Prostate gland (tissue), 2 donors: ENCODE measurements around the gene GAD1. TPM values are rescaled to one million over a fixed set of nuclear protein-coding genes. Genes with fewer than 3 reads are reported as not detected.

ENCODE experiments used
- DNase-seq: peaks from one replicate; pipeline ENCODE4 v3.0.0-alpha.2; 2019; ENCODE audit warnings: low spot score
- H3K27ac ChIP-seq, 2 donors: fragments of 200-600 bp; sonication (generic); 2 replicates each; pipeline ENCODE4 v1.5.1; 2017 to 2019
- H3K27me3 ChIP-seq: fragments of 200-600 bp; sonication (generic); replicated peaks from 2 replicates; pipeline ENCODE4 v1.5.1; 2019; ENCODE audit not compliant: insufficient read depth
- H3K36me3 ChIP-seq, 2 donors: fragments of 200-600 bp; sonication (generic); 1 replicate in 1 of 2; 2 replicates in 1 of 2; pipeline versions ENCODE4 v1.5.1 to v1.8.1; 2017 to 2019
- H3K4me1 ChIP-seq: fragments of 200-600 bp; sonication (generic); replicated peaks from 2 replicates; pipeline ENCODE4 v1.5.1; 2019
- H3K4me3 ChIP-seq, 2 donors: fragments of 200-600 bp; sonication (generic); 2 replicates each; pipeline ENCODE4 v1.5.1; 2017 to 2019
- H3K9me3 ChIP-seq: fragments of 200-600 bp; sonication (generic); 2 replicates; pipeline ENCODE4 v1.5.1; 2017
- CTCF ChIP-seq, 4 experiments: fragments of 200-600 bp in 2 of 4; fragments of 450-650 bp in 2 of 4; sonication (generic) in 2 of 4; IDR thresholded peaks; 1 replicate in 3 of 4; 2 replicates in 1 of 4; pipeline ENCODE4 v1.5.1; 2016 to 2019; ENCODE audit warnings: antibody characterized with exemption in 4 of 4, mild to moderate bottlenecking in 2 of 4, moderate library complexity in 2 of 4
- POLR2A ChIP-seq: fragments of 450-650 bp; IDR thresholded peaks from one replicate; pipeline ENCODE4 v1.6.1; 2016; ENCODE audit warnings: antibody characterized with exemption, mild to moderate bottlenecking
- POLR2AphosphoS5 ChIP-seq: sonication (generic); formaldehyde crosslinking; IDR thresholded peaks from one replicate; pipeline ENCODE4 v1.6.1; 2017; ENCODE audit warnings: antibody characterized with exemption
- WGBS: methylation state at CpG from one replicate; pipeline ENCODE4 v1.1.5; 2018; 5-methylcytosine and 5-hydroxymethylcytosine counted together
- intact Hi-C: fragments of 100-400 bp; cut with DNase I; formaldehyde crosslinking; loops from one replicate; pipeline ENCODE4 v1.14.2; 2022
- total RNA-seq, 2 donors: library from RNA; depleted of rRNA; stranded (reverse); fragments of >200 nt; gene quantifications; one replicate each; pipeline ENCODE4 v1.1.0, GENCODE V29; 2016

GAD1 gene
- total RNA-seq, 2 donors from 2014 or later: 2.9 to 16.7 TPM

- H3K36me3 ChIP-seq: no peaks in the 10 kb centered on the region
- no peaks in the 10 kb centered on the region for H3K9me3 ChIP-seq
- no peak overlapping the region for H3K27ac ChIP-seq
- H3K4me3 ChIP-seq: no peak overlapping the region
- intact Hi-C loops: no loop called here
- DNase-seq: no peak
- no peaks in the 10 kb centered on the region for H3K4me1 ChIP-seq
- TF ChIP-seq CTCF (IDR thresholded peaks at IDR 0.05) (no peak), POLR2A (no peak), POLR2AphosphoS5 (no peak)
- H3K27me3 ChIP-seq: no peaks in the 10 kb centered on the region
Measured at GRCh38 chr2:170772295-170772694, 44.4 kb upstream of the GAD1 start.

DNA sequence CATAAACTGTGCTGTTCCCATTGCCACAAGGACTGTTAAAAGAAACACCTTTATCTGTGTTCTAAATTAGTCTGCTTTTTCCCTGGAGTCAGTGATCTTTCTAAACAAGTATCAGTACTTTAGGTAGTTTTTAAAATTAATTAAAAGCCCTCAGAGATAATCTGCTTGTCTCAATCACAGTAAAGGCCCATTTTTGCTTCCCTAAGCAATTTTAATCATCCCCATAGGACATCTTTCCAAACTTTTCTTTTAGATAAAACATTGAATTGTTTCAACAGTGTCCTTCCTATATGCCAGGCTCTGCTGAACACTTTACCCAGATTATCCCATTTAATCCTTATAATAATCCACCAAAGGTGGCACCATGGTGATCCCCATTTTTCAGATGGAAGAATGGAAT lies 42.6 kb upstream of the GAD1 start:
- TF ChIP-seq POLR2A: no peak
- no peak for TF ChIP-seq CTCF (IDR thresholded peaks at IDR 0.05)
- TF ChIP-seq POLR2AphosphoS5: no peak
- Histone ChIP-seq H3K27me3 (no peaks in the 10 kb centered on the region), H3K36me3 (no peaks in the 10 kb centered on the region), H3K9me3 (no peaks in the 10 kb centered on the region), H3K4me3 (no peak overlapping the region), H3K4me1 (no peaks in the 10 kb centered on the region), H3K27ac (no peak overlapping the region)
- intact Hi-C loops: no loop called here
- DNase-seq: no peak

GRCh38 chr2:170778900-170779299 lies 37.8 kb upstream of the GAD1 start:
- DNase-seq: no peak
- TF ChIP-seq CTCF (IDR thresholded peaks at IDR 0.05): no peak
- TF ChIP-seq POLR2A: no peak
- no peak for TF ChIP-seq POLR2AphosphoS5
- Histone ChIP-seq H3K4me1 (no peaks in the 10 kb centered on the region), H3K27ac (no peak overlapping the region), H3K9me3 (no peaks in the 10 kb centered on the region), H3K4me3 (no peak overlapping the region), H3K27me3 (no peaks in the 10 kb centered on the region), H3K36me3 (no peaks in the 10 kb centered on the region)
- WGBS: 66% methylated on average over 2 of the region's 2 CpGs
- intact Hi-C loops: no loop called here

GRCh38 chr2:170779304-170779703 lies 37.4 kb upstream of the GAD1 start:
- Histone ChIP-seq H3K4me3 (no peak overlapping the region), H3K27ac (no peak overlapping the region), H3K9me3 (no peaks in the 10 kb centered on the region), H3K36me3 (no peaks in the 10 kb centered on the region), H3K27me3 (no peaks in the 10 kb centered on the region), H3K4me1 (no peaks in the 10 kb centered on the region)
- intact Hi-C loops: no loop called here
- 90% methylated on average over 1 of the region's 1 CpG for WGBS
- no peak for DNase-seq
- TF ChIP-seq POLR2A (no peak), POLR2AphosphoS5 (no peak), CTCF (IDR thresholded peaks at IDR 0.05) (no peak)

DNA sequence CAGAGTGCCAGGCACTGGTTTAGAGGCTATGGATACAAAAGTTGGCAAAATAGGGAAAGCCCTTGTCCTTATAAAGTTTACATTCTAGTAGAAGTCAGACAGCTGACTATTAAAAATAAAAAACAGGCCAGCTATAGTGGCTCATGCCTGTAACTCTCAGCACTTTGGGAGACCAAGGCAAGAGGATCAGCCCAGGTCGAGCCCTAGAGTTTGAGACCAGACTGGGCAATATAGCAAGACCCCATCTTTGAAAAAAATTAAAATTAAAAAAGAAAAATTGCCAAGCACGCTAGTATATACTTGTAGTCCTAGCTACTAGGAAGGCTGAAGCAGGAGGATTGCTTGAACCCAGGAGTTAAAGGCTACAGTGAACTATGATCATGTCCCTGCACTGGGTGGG lies 34.0 kb upstream of the GAD1 start:
- Histone ChIP-seq H3K9me3 (no peaks in the 10 kb centered on the region), H3K4me3 (no peak overlapping the region), H3K27ac (no peak overlapping the region), H3K36me3 (no peaks in the 10 kb centered on the region), H3K4me1 (no peaks in the 10 kb centered on the region), H3K27me3 (no peaks in the 10 kb centered on the region)
- no peak for DNase-seq
- WGBS: 95% methylated on average over 2 of the region's 2 CpGs
- intact Hi-C loops: no loop called here
- TF ChIP-seq POLR2A: no peak
- no peak for TF ChIP-seq CTCF (IDR thresholded peaks at IDR 0.05)
- TF ChIP-seq POLR2AphosphoS5: no peak
